ENCODE results near the gene PEX1. TPM values are rescaled to one million over a fixed set of nuclear protein-coding genes. Genes with fewer than 3 reads are reported as not detected.

PEX1 gene
- total RNA-seq = 10 to 100 TPM; 12.4 to 12.7 TPM
- polyA plus RNA-seq (ENCODE audit: insufficient read length in 6 of 6) = 10 to 100 TPM; 39.1 to 53.9 (median 44.8) TPM
- long read RNA-seq, donor 1, full-length matches to known transcripts = 9 of 23 reads
- long read RNA-seq, donor 1, partial matches to known transcripts = 14 of 23 reads
- long read RNA-seq, donor 1, other reads (novel, unspliced or antisense) = 0 of 23 reads
- long read RNA-seq, donor 2, partial matches to known transcripts = 53 of 55 reads
- long read RNA-seq, donor 2, other reads (novel, unspliced or antisense) = 0 of 55 reads
- long read RNA-seq, donor 3, full-length matches to known transcripts = 4 of 4 reads
- long read RNA-seq, donor 3, partial matches to known transcripts = 0 of 4 reads
- long read RNA-seq, donor 3, other reads (novel, unspliced or antisense) = 0 of 4 reads
- long read RNA-seq, donor 4, full-length matches to known transcripts = 2 of 4 reads
- long read RNA-seq, donor 4, partial matches to known transcripts = 2 of 4 reads
- long read RNA-seq, donor 4, other reads (novel, unspliced or antisense) = 0 of 4 reads
- long read RNA-seq, donor 5, partial matches to known transcripts = 10 of 14 reads
- long read RNA-seq, donor 5, other reads (novel, unspliced or antisense) = 0 of 14 reads
- long read RNA-seq, donor 6, full-length matches to known transcripts = 5 of 5 reads
- long read RNA-seq, donor 6, partial matches to known transcripts = 0 of 5 reads
- long read RNA-seq, donor 6, other reads (novel, unspliced or antisense) = 0 of 5 reads
- long read RNA-seq, donor 7, partial matches to known transcripts = 0 of 2 reads
- long read RNA-seq, donor 7, other reads (novel, unspliced or antisense) = 0 of 2 reads
- long read RNA-seq, donor 8, full-length matches to known transcripts = 4 of 19 reads
- long read RNA-seq, donor 8, partial matches to known transcripts = 15 of 19 reads
- long read RNA-seq, donor 8, other reads (novel, unspliced or antisense) = 0 of 19 reads
- long read RNA-seq, donor 9, partial matches to known transcripts = 0 of 1 reads
- long read RNA-seq, donor 9, other reads (novel, unspliced or antisense) = 0 of 1 reads
- long read RNA-seq, donor 10 = 0 reads
- long read RNA-seq, donor 11, full-length matches to known transcripts = 4 of 4 reads
- long read RNA-seq, donor 11, partial matches to known transcripts = 0 of 4 reads
- long read RNA-seq, donor 11, other reads (novel, unspliced or antisense) = 0 of 4 reads
- long read RNA-seq, donor 12, partial matches to known transcripts = 0 of 1 reads
- long read RNA-seq, donor 12, other reads (novel, unspliced or antisense) = 0 of 1 reads

DNA sequence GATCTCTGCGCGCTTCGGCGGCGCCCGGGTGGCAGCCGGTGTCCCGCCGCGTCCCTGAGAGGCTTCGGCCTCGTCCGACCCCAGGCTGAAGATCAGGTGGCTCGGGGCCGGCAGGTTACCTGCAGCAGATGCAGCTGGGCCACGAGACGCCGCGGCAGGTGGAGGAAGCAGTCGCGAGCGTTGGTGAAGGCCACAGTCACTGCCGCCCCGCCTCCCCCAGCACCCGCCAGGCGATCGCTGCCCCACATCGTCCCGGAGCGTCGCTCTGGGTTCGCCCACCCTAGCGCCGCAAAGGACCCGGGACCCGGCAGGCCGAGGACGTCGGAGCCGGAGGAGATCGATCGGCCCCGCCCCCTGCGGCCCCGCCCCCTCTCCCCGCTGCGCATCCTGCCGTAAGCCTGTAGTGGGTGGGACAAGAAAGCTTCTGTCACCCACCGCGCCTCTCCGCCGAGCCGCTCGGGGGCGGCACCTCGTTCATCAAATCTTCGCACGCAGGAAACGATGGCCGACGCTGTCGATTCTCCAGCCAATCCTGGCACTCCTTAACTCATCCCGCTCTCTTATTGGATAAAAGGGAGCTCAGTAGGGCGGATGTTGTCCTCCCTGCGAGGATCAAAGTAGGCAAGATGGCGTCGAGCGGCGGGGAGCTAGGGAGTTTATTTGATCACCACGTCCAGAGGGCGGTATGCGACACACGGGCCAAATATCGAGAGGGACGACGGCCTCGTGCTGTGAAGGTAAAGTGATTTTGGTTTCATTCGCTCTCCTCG lies at the start of gene PEX1, which contains the start of gene RBM48:
Gene PEX1 (minus strand): TSS at position 333 of the 770 bp plus-strand sequence. CDS start 85 bp downstream, at position 248.
Gene RBM48 (plus strand): TSS at position 608 of the 770 bp plus-strand sequence. CDS start 19 bp downstream, at position 627.
- TF ChIP-seq, protein P1, sequence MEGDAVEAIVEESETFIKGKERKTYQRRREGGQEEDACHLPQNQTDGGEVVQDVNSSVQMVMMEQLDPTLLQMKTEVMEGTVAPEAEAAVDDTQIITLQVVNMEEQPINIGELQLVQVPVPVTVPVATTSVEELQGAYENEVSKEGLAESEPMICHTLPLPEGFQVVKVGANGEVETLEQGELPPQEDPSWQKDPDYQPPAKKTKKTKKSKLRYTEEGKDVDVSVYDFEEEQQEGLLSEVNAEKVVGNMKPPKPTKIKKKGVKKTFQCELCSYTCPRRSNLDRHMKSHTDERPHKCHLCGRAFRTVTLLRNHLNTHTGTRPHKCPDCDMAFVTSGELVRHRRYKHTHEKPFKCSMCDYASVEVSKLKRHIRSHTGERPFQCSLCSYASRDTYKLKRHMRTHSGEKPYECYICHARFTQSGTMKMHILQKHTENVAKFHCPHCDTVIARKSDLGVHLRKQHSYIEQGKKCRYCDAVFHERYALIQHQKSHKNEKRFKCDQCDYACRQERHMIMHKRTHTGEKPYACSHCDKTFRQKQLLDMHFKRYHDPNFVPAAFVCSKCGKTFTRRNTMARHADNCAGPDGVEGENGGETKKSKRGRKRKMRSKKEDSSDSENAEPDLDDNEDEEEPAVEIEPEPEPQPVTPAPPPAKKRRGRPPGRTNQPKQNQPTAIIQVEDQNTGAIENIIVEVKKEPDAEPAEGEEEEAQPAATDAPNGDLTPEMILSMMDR (IDR thresholded peaks at IDR 0.05) = peak in 1 of 2 donors; percentile 34
- DNase-seq (peak; percentile 95 to 99 (median 97)), ATAC-seq (peak; percentile 99)
- intact Hi-C loops (cut with DNase I) = no loop called here
- Histone ChIP-seq H3K4me3 (peak within 1 kb of the TSS; percentile 91 to 97), H3K27ac (peak within 1 kb of the TSS; percentile 87 to 92), H3K27me3 (no peaks in the 10 kb centered on the region), H3K4me1 (peaks cover 10 to 19% of the 10 kb centered on the region in 2 donors), H3K36me3 (peaks cover 0 to 38% of the 10 kb centered on the region in 2 donors), H3K9me3 (no peaks in the 10 kb centered on the region)

DNA sequence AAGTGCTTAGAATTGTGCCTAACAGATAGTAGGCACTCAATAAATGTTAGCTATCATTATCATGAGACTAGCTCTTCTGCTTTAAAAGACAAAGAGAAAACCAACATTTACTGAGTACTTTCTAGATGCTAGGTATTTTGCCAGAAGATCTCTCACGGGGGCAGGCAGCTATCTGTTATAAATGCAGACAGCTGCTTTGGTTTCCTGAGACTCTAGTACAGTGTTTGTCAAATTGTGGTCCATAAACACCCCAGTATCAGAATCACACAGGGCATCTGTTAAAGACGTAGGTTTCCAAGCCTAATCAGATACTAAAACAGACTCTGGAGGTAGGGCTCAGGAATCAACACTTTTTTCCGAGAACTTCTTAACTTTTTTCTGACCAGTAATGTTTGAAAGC lies 48.0 kb upstream of the PEX1 start:
- H3K27me3 ChIP-seq = no peaks in the 10 kb centered on the region
- no peaks in the 10 kb centered on the region for H3K4me1 ChIP-seq
- H3K27ac ChIP-seq = no peak overlapping the region
- no peak overlapping the region for H3K4me3 ChIP-seq
- H3K9me3 ChIP-seq = no peaks in the 10 kb centered on the region
- peaks cover 3 to 89% of the 10 kb centered on the region in 2 donors for H3K36me3 ChIP-seq
- DNase-seq (no peak), ATAC-seq (no peak)
- TF ChIP-seq, protein P1 (IDR thresholded peaks at IDR 0.05) = no peak
- intact Hi-C loops (cut with DNase I) = no loop called here

DNA sequence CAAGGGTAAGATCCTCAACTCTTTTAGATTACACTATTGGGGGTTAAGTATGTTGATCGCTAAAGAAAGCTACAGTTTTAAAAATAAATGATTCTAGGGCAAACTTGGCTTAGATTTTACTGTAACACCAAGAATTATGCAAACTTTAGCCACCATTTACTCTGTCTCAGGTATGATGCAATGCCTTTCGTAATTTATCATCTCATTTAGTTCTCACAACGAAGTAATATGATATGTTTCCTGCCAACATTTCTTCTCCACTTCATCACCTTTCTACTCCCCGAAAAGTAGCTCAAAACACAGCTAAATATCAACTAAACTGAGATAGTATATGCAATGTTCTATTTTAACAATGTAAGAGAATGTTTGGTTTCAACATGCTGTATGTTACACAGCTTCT lies 40.8 kb upstream of the PEX1 start:
- DNase-seq (no peak), ATAC-seq (no peak)
- Histone ChIP-seq H3K27ac (no peak overlapping the region), H3K36me3 (peaks cover 0 to 73% of the 10 kb centered on the region in 2 donors), H3K4me1 (no peaks in the 10 kb centered on the region), H3K9me3 (no peaks in the 10 kb centered on the region), H3K4me3 (no peak overlapping the region), H3K27me3 (no peaks in the 10 kb centered on the region)
- TF ChIP-seq, protein P1 (IDR thresholded peaks at IDR 0.05) = no peak
- intact Hi-C loops (cut with DNase I) = no loop called here

DNA sequence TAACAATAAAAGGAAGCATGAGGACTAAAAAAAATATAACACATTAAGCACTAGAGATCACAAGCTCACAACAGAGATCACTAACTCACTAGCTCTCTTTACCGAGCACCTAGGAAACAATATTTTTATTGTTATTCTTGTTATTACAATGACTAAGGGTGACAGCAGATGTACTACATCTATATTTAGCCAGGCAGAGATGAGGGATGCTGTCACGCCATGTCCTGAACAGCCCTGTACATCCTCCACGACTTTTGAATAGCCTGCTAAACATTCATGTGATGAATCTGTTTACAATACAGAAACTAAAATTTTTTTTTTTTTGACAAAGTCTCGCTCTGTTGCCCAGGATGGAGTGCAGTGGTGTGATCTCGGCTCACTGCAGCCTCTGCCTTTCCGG lies 39.1 kb upstream of the PEX1 start:
- TF ChIP-seq, protein P1 (IDR thresholded peaks at IDR 0.05) = no peak
- Histone ChIP-seq H3K27me3 (no peaks in the 10 kb centered on the region), H3K9me3 (no peaks in the 10 kb centered on the region), H3K36me3 (peaks cover 0 to 71% of the 10 kb centered on the region in 2 donors), H3K4me1 (no peaks in the 10 kb centered on the region), H3K27ac (no peak overlapping the region), H3K4me3 (no peak overlapping the region)
- DNase-seq = no peak
- ATAC-seq = no peak
- intact Hi-C loops (cut with DNase I) = no loop called here
